ENCODE results near the gene ACACA. TPM values are rescaled to one million over a fixed set of nuclear protein-coding genes. Genes with fewer than 3 reads are reported as not detected.
A peak's percentile ranks its signal among the peaks of the same experiment; 100 is the strongest.
"Not testable (repeated sequence)": the region's sequence is repeated elsewhere in the genome, so short reads cannot be mapped to it uniquely, and the experiment has no call there.

Gene ACACA
- total RNA-seq, 3 donors from 2014 or later (not counting 1 experiment from before 2014, with no cell fraction given): 22.9 to 23.9 (median 23.6) TPM

GRCh38 chr17:37413875-37414519 lies 7.4 kb upstream of the ACACA start:
- H3K36me3 ChIP-seq (ENCODE audit: control insufficient read depth, insufficient read depth, low read length): peaks cover 27% of the 10 kb centered on the region
- H3K4me1 ChIP-seq (ENCODE audit: control insufficient read depth, insufficient read depth, low read length): no peaks in the 10 kb centered on the region
- no peak for TF ChIP-seq CTCF (IDR thresholded peaks at IDR 0.05)
- no peaks in the 10 kb centered on the region for H3K27me3 Mint-ChIP-seq (ENCODE audit: low read depth in 2 of 2)
- no peaks in the 10 kb centered on the region for H3K9me3 Mint-ChIP-seq
- H3K4me1 Mint-ChIP-seq: peaks cover 10 to 14% of the 10 kb centered on the region in 2 donors
- ATAC-seq (no peak), DNase-seq (no peak)
- H3K27ac Mint-ChIP-seq: no peak overlapping the region
- H3K9me3 ChIP-seq (ENCODE audit: control insufficient read depth, insufficient read depth, low read length): no peaks in the 10 kb centered on the region
- intact Hi-C loops (cut with micrococcal nuclease): no loop called here
- H3K27ac ChIP-seq (ENCODE audit: low read length): no peak overlapping the region
- no peak overlapping the region for H3K4me3 ChIP-seq (ENCODE audit: low read length)
- H3K27me3 ChIP-seq (ENCODE audit: control insufficient read depth, insufficient read depth, low read length): no peaks in the 10 kb centered on the region
- 96% methylated on average over 6 of the region's 7 CpGs for WGBS (ENCODE audit: insufficient coverage)
- no peak overlapping the region for H3K4me3 Mint-ChIP-seq
- peaks cover 22% of the 10 kb centered on the region for H3K36me3 Mint-ChIP-seq

- intact Hi-C loops (cut with micrococcal nuclease): no loop called here
These were observed 3.7 kb upstream of the ACACA start for GRCh38 chr17:37410357-37410756.

GRCh38 chr17:37408145-37408479 lies 1.5 kb upstream of the ACACA start:
- not testable (repeated sequence) for H3K27me3 Mint-ChIP-seq (ENCODE audit: low read depth in 2 of 2)

More at GRCh38 chr17:37410357-37410756, 3.7 kb upstream of the ACACA start:
- no peaks in the 10 kb centered on the region for H3K9me3 ChIP-seq (ENCODE audit: control insufficient read depth, insufficient read depth, low read length)
- DNase-seq (no peak), ATAC-seq (no peak)
- no peaks in the 10 kb centered on the region for H3K27me3 ChIP-seq (ENCODE audit: control insufficient read depth, insufficient read depth, low read length)
- no peak overlapping the region for H3K27ac Mint-ChIP-seq
- peaks cover 22% of the 10 kb centered on the region for H3K36me3 Mint-ChIP-seq
- peaks cover 20% of the 10 kb centered on the region for H3K36me3 ChIP-seq (ENCODE audit: control insufficient read depth, insufficient read depth, low read length)
- H3K4me1 Mint-ChIP-seq: peaks cover 20 to 23% of the 10 kb centered on the region in 2 donors
- no peak overlapping the region for H3K27ac ChIP-seq (ENCODE audit: low read length)
- peaks cover 19% of the 10 kb centered on the region for H3K4me1 ChIP-seq (ENCODE audit: control insufficient read depth, insufficient read depth, low read length)
- no peaks in the 10 kb centered on the region for H3K27me3 Mint-ChIP-seq (ENCODE audit: low read depth in 2 of 2)
- H3K9me3 Mint-ChIP-seq: no peaks in the 10 kb centered on the region
- TF ChIP-seq CTCF (IDR thresholded peaks at IDR 0.05): no peak
- 99% methylated on average over 3 of the region's 3 CpGs for WGBS (ENCODE audit: insufficient coverage)
- H3K4me3 ChIP-seq (ENCODE audit: low read length): no peak overlapping the region
- H3K4me3 Mint-ChIP-seq: no peak overlapping the region

GRCh38 chr17:37405955-37406634 lies 541 bp downstream of the ACACA start:
- peaks cover 19% of the 10 kb centered on the region for H3K4me1 ChIP-seq (ENCODE audit: control insufficient read depth, insufficient read depth, low read length)
- H3K27me3 ChIP-seq (ENCODE audit: control insufficient read depth, insufficient read depth, low read length): no peaks in the 10 kb centered on the region
- no peak for TF ChIP-seq CTCF (IDR thresholded peaks at IDR 0.05)
- no peaks in the 10 kb centered on the region for H3K36me3 Mint-ChIP-seq
- H3K27me3 Mint-ChIP-seq (ENCODE audit: low read depth in 2 of 2): no peaks in the 10 kb centered on the region
- peaks cover 9 to 17% of the 10 kb centered on the region in 2 donors for H3K4me1 Mint-ChIP-seq
- H3K27ac ChIP-seq (ENCODE audit: low read length): peak overlapping the region; percentile 68
- peak overlapping the region; percentile 95 for H3K4me3 Mint-ChIP-seq
- intact Hi-C loops (cut with micrococcal nuclease): no loop called here
- H3K36me3 ChIP-seq (ENCODE audit: control insufficient read depth, insufficient read depth, low read length): no peaks in the 10 kb centered on the region
- H3K9me3 ChIP-seq (ENCODE audit: control insufficient read depth, insufficient read depth, low read length): no peaks in the 10 kb centered on the region
- H3K9me3 Mint-ChIP-seq: no peaks in the 10 kb centered on the region
- no peak for ATAC-seq
- H3K4me3 ChIP-seq (ENCODE audit: low read length): peak overlapping the region; percentile 81
- DNase-seq: no peak
- 2% methylated on average over 21 of the region's 21 CpGs for WGBS (ENCODE audit: insufficient coverage)
- H3K27ac Mint-ChIP-seq: peak overlapping the region; percentile 87 to 91

More at GRCh38 chr17:37408145-37408479, 1.5 kb upstream of the ACACA start:
- H3K27ac Mint-ChIP-seq: peak overlapping the region; percentile 75 to 81
- H3K9me3 ChIP-seq (ENCODE audit: control insufficient read depth, insufficient read depth, low read length); H3K27ac ChIP-seq (ENCODE audit: low read length); intact Hi-C loops (cut with micrococcal nuclease); H3K36me3 Mint-ChIP-seq; H3K4me3 ChIP-seq (ENCODE audit: low read length); ATAC-seq; H3K27me3 ChIP-seq (ENCODE audit: control insufficient read depth, insufficient read depth, low read length); H3K9me3 Mint-ChIP-seq; DNase-seq; H3K36me3 ChIP-seq (ENCODE audit: control insufficient read depth, insufficient read depth, low read length): not testable (repeated sequence)
- H3K4me1 Mint-ChIP-seq: peaks cover 9 to 17% of the 10 kb centered on the region in 2 donors
- H3K4me1 ChIP-seq (ENCODE audit: control insufficient read depth, insufficient read depth, low read length): peaks cover 19% of the 10 kb centered on the region
- peak overlapping the region; percentile 89 for H3K4me3 Mint-ChIP-seq
- 93% methylated on average over 13 of the region's 13 CpGs for WGBS (ENCODE audit: insufficient coverage)

- peaks cover 19% of the 10 kb centered on the region for H3K4me1 ChIP-seq (ENCODE audit: control insufficient read depth, insufficient read depth, low read length)
- H3K36me3 ChIP-seq (ENCODE audit: control insufficient read depth, insufficient read depth, low read length); intact Hi-C loops (cut with micrococcal nuclease); H3K9me3 Mint-ChIP-seq; ATAC-seq; DNase-seq; H3K4me3 ChIP-seq (ENCODE audit: low read length); H3K9me3 ChIP-seq (ENCODE audit: control insufficient read depth, insufficient read depth, low read length); H3K27me3 Mint-ChIP-seq (ENCODE audit: low read depth in 2 of 2); H3K27ac ChIP-seq (ENCODE audit: low read length); H3K27me3 ChIP-seq (ENCODE audit: control insufficient read depth, insufficient read depth, low read length); H3K36me3 Mint-ChIP-seq: not testable (repeated sequence)
- 87% methylated on average over 12 of the region's 14 CpGs for whole genome bisulfite sequencing (ENCODE audit: insufficient coverage)
- Mint-ChIP-seq H3K4me3 (peak overlapping the region; percentile 95), H3K27ac (peak overlapping the region; percentile 87 to 91), H3K4me1 (peaks cover 9 to 17% of the 10 kb centered on the region in 2 donors)
These were observed 1.1 kb downstream of the ACACA start for GRCh38 chr17:37405522-37405921.
